ENCODE results near the gene DTYMK. TPM values are rescaled to one million over a fixed set of nuclear protein-coding genes. Genes with fewer than 3 reads are reported as not detected.

Gene DTYMK
- polyA plus RNA-seq, 1 of the 3 experiments (the other 2 are of a cell fraction) = 51.1 TPM

- TF ChIP-seq FOXJ3 (CRISPR knock-in tag; IDR thresholded peaks at IDR 0.05) (no peak), FOSL2 (IDR thresholded peaks at IDR 0.05; ENCODE audit: borderline replicate concordance, low read depth) (no peak)
- TF ChIP-seq, protein P1, sequence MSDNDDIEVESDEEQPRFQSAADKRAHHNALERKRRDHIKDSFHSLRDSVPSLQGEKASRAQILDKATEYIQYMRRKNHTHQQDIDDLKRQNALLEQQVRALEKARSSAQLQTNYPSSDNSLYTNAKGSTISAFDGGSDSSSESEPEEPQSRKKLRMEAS (IDR thresholded peaks at IDR 0.05; ENCODE audit: low read depth) = no peak
Observed at GRCh38 chr2:241721852-241722251, 35.2 kb upstream of the DTYMK start (continued).

- Histone ChIP-seq H2AFZ (ENCODE audit: low read depth) (no peak overlapping the region), H3F3A (replicated peaks; ENCODE audit: insufficient read depth) (no peaks in the 10 kb centered on the region), H3K9me2 (no peaks in the 10 kb centered on the region), H3K27me3 (ENCODE audit: insufficient read depth) (no peaks in the 10 kb centered on the region), H3K4me1 (ENCODE audit: control insufficient read depth in 1 of 2, insufficient read depth in 2 of 2, low read depth in 1 of 2, low read length in 1 of 2) (no peaks in the 10 kb centered on the region), H3K79me2 (ENCODE audit: insufficient read depth) (no peaks in the 10 kb centered on the region), H3K36me3 (replicated peaks in 1 of 2; ENCODE audit: control insufficient read depth in 1 of 2, insufficient read depth in 2 of 2, low read length in 1 of 2) (peaks cover 24 to 43% of the 10 kb centered on the region in 2 experiments), H3K4me2 (no peak overlapping the region), H3K4me3 (ENCODE audit: low read depth in 2 of 2, low read length in 1 of 2) (no peak overlapping the region), H3K27ac (ENCODE audit: low read depth in 2 of 2, low read length in 1 of 2) (no peak overlapping the region), H4K20me1 (ENCODE audit: insufficient read depth) (no peaks in the 10 kb centered on the region), H3K9ac (no peak overlapping the region), H3K9me3 (no peaks in the 10 kb centered on the region)
- WGBS (ENCODE audit: low lambda C conversion rate) = 100% methylated on average over 7 of the region's 15 CpGs
- ChIA-PET POLR2A (no interaction called here), CTCF (interaction anchor here (2.7 kb wide), 1 partner anchor 18 kb away, joined by 11 read pairs; no protein-coding TSS in a partner anchor)
- DNase-seq = peak; percentile 26
- TF ChIP-seq FOXM1 (IDR thresholded peaks at IDR 0.05; ENCODE audit: low read depth) (no peak), EP300 (IDR thresholded peaks at IDR 0.05; ENCODE audit: borderline replicate concordance in 1 of 2, low read depth in 1 of 2, low read length in 1 of 2) (no peak), MXI1 (IDR thresholded peaks at IDR 0.05; ENCODE audit: low read depth, low read length) (no peak), EZH2phosphoT487 (IDR thresholded peaks at IDR 0.05; ENCODE audit: borderline replicate concordance, low read depth) (no peak), REST (IDR thresholded peaks at IDR 0.05; ENCODE audit: low read depth, low read length) (no peak), YY1 (IDR thresholded peaks at IDR 0.05; ENCODE audit: low read depth) (no peak), FOSL2 (IDR thresholded peaks at IDR 0.05; ENCODE audit: borderline replicate concordance, low read depth) (no peak), POLR2AphosphoS5 (IDR thresholded peaks at IDR 0.05; ENCODE audit: low read depth, low read length) (no peak)
- TF ChIP-seq, protein P2, sequence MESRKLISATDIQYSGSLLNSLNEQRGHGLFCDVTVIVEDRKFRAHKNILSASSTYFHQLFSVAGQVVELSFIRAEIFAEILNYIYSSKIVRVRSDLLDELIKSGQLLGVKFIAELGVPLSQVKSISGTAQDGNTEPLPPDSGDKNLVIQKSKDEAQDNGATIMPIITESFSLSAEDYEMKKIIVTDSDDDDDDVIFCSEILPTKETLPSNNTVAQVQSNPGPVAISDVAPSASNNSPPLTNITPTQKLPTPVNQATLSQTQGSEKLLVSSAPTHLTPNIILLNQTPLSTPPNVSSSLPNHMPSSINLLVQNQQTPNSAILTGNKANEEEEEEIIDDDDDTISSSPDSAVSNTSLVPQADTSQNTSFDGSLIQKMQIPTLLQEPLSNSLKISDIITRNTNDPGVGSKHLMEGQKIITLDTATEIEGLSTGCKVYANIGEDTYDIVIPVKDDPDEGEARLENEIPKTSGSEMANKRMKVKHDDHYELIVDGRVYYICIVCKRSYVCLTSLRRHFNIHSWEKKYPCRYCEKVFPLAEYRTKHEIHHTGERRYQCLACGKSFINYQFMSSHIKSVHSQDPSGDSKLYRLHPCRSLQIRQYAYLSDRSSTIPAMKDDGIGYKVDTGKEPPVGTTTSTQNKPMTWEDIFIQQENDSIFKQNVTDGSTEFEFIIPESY (IDR thresholded peaks at IDR 0.05; ENCODE audit: borderline replicate concordance, low read depth) = no peak
Observed at GRCh38 chr2:241720560-241720959, 33.9 kb upstream of the DTYMK start.
